K562 (cell line): Measurements from ENCODE around the gene MALAT1. TPM values are rescaled to one million over a fixed set of nuclear protein-coding genes. Genes with fewer than 3 reads are reported as not detected.

Source experiments
- CBFA2T2 ChIP-seq: fragments of 450-650 bp; conservative IDR thresholded peaks from 2 replicates; pipeline ENCODE4 v1.6.1; 2017; ENCODE audit warnings: mild to moderate bottlenecking
- CHD1 ChIP-seq: fragments of 200-600 bp; sonication (generic); IDR thresholded peaks from one replicate; pipeline ENCODE4 v1.6.1; 2012; ENCODE audit warnings: mild to moderate bottlenecking, moderate library complexity, low read length, inconsistent platforms
- CREB3 ChIP-seq: fragments of 450-650 bp; conservative IDR thresholded peaks from 2 replicates; pipeline ENCODE4 v1.6.1; 2016; ENCODE audit warnings: missing genetic modification characterization, low read depth, mild to moderate bottlenecking, missing compliant biosample characterization, moderate library complexity
- FOXP4 ChIP-seq: sonication (generic); formaldehyde crosslinking; IDR thresholded peaks from 2 replicates; pipeline ENCODE4 v1.8.0; 2022; ENCODE audit warnings: mild to moderate bottlenecking, missing genetic modification reagents, borderline replicate concordance
- HEY1 ChIP-seq: fragments of 250-450 bp; sonication (Bioruptor Pico); IDR thresholded peaks from 2 replicates; pipeline ENCODE4 v1.5.0; 2020; ENCODE audit warnings: mild to moderate bottlenecking, moderate library complexity, borderline replicate concordance
- KLF13 ChIP-seq: fragments of 450-650 bp; IDR thresholded peaks from 2 replicates; pipeline ENCODE4 v1.6.1; 2016; ENCODE audit warnings: missing genetic modification characterization, low read depth, mild to moderate bottlenecking, missing compliant biosample characterization, moderate library complexity, borderline replicate concordance
- PCBP2 ChIP-seq: fragments of 200-400 bp; formaldehyde crosslinking; IDR thresholded peaks from 2 replicates; pipeline ENCODE4 v1.6.1; 2018; ENCODE audit warnings: low read length, low read depth, mild to moderate bottlenecking, moderate library complexity; ENCODE audit not compliant: poor library complexity, severe bottlenecking
- RUNX1 ChIP-seq: sonication (generic); IDR thresholded peaks from 2 replicates; pipeline ENCODE4 v1.6.1; 2016; ENCODE audit warnings: antibody characterized with exemption, low read depth
- SP2 ChIP-seq: IDR thresholded peaks from 2 replicates; pipeline ENCODE4 v1.6.1; 2011; ENCODE audit warnings: mild to moderate bottlenecking, low read depth, low read length, moderate library complexity; ENCODE audit not compliant: poor library complexity, severe bottlenecking; ENCODE audit errors: extremely low read depth
- SRSF7 ChIP-seq: fragments of 200-400 bp; formaldehyde crosslinking; optimal IDR thresholded peaks from 2 replicates; pipeline ENCODE3; 2017; ENCODE audit warnings: mild to moderate bottlenecking, low read depth, low read length
- TEAD4 ChIP-seq, 2 experiments: sonication (generic) in 1 of 2; formaldehyde crosslinking in 1 of 2; IDR thresholded peaks; 2 replicates each; pipeline versions ENCODE4 v1.6.1 to v1.8.0; 2012 to 2022; ENCODE audit warnings: borderline replicate concordance in 1 of 2, inconsistent platforms in 1 of 2, low read length in 1 of 2, mild to moderate bottlenecking in 1 of 2, missing genetic modification reagents in 1 of 2
- U2AF2 ChIP-seq: fragments of 200-400 bp; formaldehyde crosslinking; optimal IDR thresholded peaks from 2 replicates; pipeline ENCODE3; 2017; ENCODE audit warnings: low read depth, mild to moderate bottlenecking, low read length
- ZNF274 ChIP-seq: IDR thresholded peaks from 2 replicates; pipeline ENCODE4 v1.6.1; 2011; ENCODE audit warnings: low read depth, mild to moderate bottlenecking, low read length, moderate library complexity, borderline replicate concordance
- ZNF407 ChIP-seq: fragments of 450-650 bp; IDR thresholded peaks from 2 replicates; pipeline ENCODE4 v1.6.1; 2016; ENCODE audit warnings: low read depth
- polyA plus RNA-seq, 8 experiments: library from polyadenylated mRNA; depleted of rRNA in 4 of 8; stranded (reverse) in 5 of 8; unstranded in 3 of 8; fragments of >200 nt; fragmentation: Nextera tagmentation in 2 of 8; fragmentation: Illumina TruSeq in 1 of 8; extraction: Ambion mirVana in 2 of 8; extraction: Trizol in 1 of 8; gene quantifications; 2 replicates each; pipeline versions ENCODE4 v1.2.1 to v1.2.3, GENCODE V29; 2011 to 2014; ENCODE audit warnings: inconsistent platforms in 1 of 8, missing spikeins in 1 of 8
- total RNA-seq, 7 experiments: library from RNA; depleted of rRNA in 6 of 7; stranded (reverse); fragments of >200 nt in 6 of 7; fragmentation: Illumina TruSeq in 2 of 7; extraction: Trizol in 2 of 7; gene quantifications; 2 replicates each; pipeline versions ENCODE4 v1.2.1 to v1.2.3, GENCODE V29; 2011 to 2021; ENCODE audit warnings: low replicate concordance in 1 of 7

The MALAT1 gene
- total and polyA plus RNA-seq, 9 of the 15 experiments (the other 6 are each of a cell fraction or from before 2014, with no cell fraction given) = 363 to 8,715 (median 2,351) TPM

- TF ChIP-seq ZNF407 (no peak), SP2 (no peak), U2AF2 (no peak), TEAD4 (IDR thresholded peaks at IDR 0.05; ENCODE audit: low read length) (no peak), TEAD4 (CRISPR knock-in tag; IDR thresholded peaks at IDR 0.05; ENCODE audit: borderline replicate concordance) (no peak), SRSF7 (no peak), CREB3 (tag) (no peak), CHD1 (peak; percentile 95), ZNF274 (no peak), HEY1 (CRISPR knock-in tag) (no peak), FOXP4 (CRISPR knock-in tag) (no peak), KLF13 (tag) (0 out of 2 replicates have a peak, but pooled peaks have one; percentile 20), RUNX1 (no peak), CBFA2T2 (peak; percentile 46; the same call in 1 of the 2 replicates), PCBP2 (no peak)
Measured at GRCh38 chr11:65524741-65525545, 26.1 kb downstream of the MALAT1 start, which contains the start of gene SCYL1 (continued).
